GM12872 (cell line): ENCODE data around the gene CHMP5.

Experiments used
- TF ChIP-seq, protein P1 (sequence below): IDR thresholded peaks from 3 replicates; pipeline ENCODE4 v1.5.1; 2011; ENCODE audit warnings: low read depth, mild to moderate bottlenecking, low read length, moderate library complexity; ENCODE audit not compliant: insufficient read depth

Gene CHMP5

DNA sequence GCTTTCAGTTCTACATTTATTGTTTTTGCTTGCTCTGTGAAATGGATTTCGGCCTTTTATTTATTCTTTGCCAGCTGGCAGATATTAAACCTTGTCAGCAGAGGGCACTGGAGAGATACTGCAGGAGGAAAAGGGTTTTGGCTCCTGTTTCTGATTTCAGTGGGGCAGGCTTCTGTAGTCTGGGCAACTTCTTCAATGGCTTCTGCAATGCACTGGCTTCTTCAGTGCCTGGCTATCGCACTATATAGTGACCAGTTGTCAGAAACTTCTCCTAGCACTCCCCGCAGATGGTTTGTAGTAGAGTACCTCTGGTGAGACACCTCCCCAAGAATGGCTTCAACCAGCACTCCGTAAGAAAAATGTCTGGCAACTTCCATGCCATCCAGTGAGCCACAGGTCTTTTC lies 22.2 kb downstream of the CHMP5 start:
- TF ChIP-seq, protein P1, sequence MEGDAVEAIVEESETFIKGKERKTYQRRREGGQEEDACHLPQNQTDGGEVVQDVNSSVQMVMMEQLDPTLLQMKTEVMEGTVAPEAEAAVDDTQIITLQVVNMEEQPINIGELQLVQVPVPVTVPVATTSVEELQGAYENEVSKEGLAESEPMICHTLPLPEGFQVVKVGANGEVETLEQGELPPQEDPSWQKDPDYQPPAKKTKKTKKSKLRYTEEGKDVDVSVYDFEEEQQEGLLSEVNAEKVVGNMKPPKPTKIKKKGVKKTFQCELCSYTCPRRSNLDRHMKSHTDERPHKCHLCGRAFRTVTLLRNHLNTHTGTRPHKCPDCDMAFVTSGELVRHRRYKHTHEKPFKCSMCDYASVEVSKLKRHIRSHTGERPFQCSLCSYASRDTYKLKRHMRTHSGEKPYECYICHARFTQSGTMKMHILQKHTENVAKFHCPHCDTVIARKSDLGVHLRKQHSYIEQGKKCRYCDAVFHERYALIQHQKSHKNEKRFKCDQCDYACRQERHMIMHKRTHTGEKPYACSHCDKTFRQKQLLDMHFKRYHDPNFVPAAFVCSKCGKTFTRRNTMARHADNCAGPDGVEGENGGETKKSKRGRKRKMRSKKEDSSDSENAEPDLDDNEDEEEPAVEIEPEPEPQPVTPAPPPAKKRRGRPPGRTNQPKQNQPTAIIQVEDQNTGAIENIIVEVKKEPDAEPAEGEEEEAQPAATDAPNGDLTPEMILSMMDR: peak; percentile 76

DNA sequence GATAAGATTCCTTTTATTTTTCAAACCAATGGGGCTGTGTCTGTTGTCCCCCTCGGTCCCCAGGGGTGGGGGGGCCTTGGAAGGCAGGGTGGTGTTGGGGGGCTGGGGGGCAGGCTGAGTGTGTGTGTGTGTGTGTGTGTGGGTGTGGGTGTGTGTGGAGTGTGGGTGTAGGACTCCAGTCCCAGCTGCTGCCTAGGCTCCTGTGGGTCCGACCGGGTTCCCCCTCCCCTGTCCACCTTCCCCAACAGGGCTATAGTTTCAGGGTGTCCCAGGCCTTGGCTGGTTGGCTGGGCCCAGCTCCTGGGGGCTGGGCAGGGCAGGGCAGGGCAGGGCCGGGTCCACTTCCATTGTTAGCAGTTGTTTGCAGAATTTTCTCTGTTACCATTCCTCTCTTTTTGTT lies 23.4 kb downstream of the CHMP5 start:
- TF ChIP-seq, protein P1: no peak

DNA sequence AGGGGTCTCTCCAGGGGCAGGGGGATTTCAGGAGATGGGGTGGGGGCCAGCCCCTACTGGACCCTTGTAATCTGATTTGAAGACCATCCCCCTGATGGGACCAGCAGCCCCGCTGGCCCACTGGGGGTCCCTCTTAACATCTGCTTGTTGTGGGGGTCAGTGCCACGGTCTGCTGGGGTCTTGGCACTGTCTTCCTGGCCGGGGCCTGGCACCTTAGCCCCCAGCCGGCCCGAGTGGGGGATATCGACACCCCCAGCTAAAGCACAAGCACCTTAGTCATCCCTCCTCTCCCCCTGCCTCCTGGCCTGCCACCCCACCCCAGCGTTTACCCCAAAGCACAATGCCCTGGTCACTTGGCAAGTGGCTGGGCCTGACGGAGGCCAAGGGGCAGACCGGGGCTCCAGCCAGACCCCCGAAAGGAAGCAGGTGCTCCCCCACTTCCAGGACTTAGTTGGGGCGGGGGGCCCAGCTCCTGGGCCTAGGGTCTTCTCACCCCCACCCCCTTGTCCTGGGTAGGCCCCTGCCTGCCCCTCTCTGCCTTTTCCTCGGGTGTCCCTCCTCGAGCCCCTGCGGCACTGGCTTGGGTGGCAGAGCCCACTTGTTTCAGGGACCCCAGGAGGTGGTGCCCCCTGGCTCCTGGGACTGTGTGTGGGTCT lies 24.1 kb downstream of the CHMP5 start:
- TF ChIP-seq, protein P1: no peak

DNA sequence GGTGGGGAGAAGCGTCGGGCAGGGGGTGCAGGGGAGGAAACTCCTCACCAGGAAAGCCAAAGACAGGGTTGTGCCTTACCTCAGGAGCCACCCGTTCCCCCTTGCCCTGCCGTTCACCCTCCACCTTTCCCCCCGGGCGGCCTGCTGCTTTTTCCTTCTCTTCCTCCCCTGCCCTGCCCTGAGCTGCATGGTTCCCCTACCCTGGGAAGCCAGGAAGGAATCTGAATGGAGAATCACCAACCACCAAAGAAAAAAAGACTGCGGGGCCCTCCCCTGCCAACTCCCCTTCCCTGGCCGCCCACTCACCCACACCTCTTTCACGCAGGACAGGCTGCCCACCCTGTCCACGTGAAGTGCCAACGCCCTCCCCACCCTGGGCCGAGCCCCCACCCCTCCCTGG lies 24.6 kb downstream of the CHMP5 start:
- TF ChIP-seq, protein P1: no peak

DNA sequence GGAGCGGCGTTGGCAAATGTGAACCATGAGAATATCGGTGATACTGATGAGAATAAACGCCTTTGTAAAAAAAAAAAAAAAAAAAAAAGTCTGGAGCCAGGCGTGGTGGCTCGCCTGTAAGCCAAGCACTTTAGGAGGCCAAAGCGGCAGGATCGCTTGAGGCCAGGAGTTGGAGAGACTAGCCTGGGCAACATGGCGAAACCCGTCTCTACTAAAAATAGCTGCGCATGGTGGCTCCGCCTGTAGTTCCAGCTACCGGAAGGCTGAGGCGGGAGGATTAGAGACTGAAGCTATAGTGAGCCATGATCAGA lies 25.0 kb downstream of the CHMP5 start:
- TF ChIP-seq, protein P1: no peak

DNA sequence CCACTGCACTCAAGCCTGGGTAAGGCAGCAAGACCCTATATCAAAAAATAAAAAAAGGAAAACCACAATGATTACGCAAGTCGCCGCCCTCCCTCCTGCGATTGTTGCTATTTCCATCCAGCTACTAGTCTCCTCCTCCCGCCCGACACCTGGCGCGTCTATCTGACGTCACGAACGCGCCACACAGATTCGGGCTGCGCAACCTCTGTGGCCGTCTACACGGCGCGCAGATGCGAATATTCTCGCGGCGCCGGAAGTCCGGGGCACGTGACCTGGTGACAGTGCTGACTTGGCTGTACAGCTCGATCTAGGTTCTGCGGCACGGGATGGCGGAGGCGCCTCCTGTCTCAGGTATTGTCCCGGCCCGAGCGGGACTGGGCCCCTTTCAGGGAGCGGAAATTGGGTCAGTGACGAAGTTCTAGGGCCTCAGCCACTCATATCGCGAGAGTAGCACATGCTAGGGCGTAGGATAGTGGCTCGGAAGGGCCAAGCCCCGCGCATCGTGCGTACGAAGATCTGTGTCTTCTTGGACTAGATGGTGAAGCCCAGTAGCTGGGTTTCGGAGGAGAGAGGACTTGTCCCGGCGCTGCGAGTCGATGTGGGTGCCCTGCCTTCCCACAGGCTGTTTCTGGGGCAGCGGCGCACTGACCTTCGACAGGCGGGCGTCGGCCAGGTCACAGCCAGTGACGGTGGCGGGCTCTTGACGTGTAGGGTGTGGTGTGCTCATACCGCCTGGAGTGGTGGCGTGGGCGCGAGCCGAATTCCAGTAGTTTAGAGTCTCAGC lies 25.6 kb downstream of the CHMP5 start, which contains the start of gene NFX1:
TSS of gene NFX1 (plus strand) at position 270 of the 784 bp plus-strand sequence. CDS start at position 327, 57 bp downstream.
- TF ChIP-seq, protein P1: no peak

DNA sequence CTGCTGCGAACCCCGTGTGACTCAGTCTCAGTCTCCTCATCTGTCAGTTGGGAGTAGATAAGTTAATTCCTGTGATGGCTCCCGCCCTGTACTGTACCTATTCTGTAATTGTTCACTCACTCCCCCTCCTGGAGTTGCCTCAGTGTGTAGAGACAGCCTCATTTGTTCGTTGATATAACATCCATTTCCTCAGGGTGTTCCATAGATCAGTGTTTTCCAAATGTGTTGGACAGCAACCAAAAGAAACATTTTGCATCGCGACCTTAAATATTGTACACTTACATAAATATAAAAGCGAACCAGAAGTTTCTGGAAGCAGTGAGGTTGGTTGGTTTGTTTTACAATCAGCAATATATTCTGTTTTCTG lies 26.2 kb downstream of the CHMP5 start:
- TF ChIP-seq, protein P1: no peak
